ENCODE data around the gene SLC25A45.

The SLC25A45 gene

GRCh38 chr11:65383778-65384177, 1.3 kb upstream of the SLC25A45 start:
- DNase-seq (ENCODE audit: low spot score) = no peak
- TF ChIP-seq CTCF (IDR thresholded peaks at IDR 0.05) = no peak
- peak overlapping the region; percentile 97 to 99 for H3K27ac ChIP-seq
- no peak overlapping the region for H3K4me3 ChIP-seq

GRCh38 chr11:65382804-65383368, 440 bp upstream of the SLC25A45 start:
- peak overlapping the region; percentile 72 for H3K4me3 ChIP-seq

GRCh38 chr11:65381716-65382032, 772 bp downstream of the SLC25A45 start:
- Histone ChIP-seq H3K4me3 (peak overlapping the region; percentile 72), H3K27ac (peak overlapping the region; percentile 97 to 99)
- DNase-seq (ENCODE audit: low spot score) = no peak
- TF ChIP-seq CTCF (IDR thresholded peaks at IDR 0.05) = no peak

More at GRCh38 chr11:65382804-65383368, 440 bp upstream of the SLC25A45 start:
- H3K27ac ChIP-seq = peak overlapping the region; percentile 97 to 99
- no peak for TF ChIP-seq CTCF (IDR thresholded peaks at IDR 0.05)
- DNase-seq (ENCODE audit: low spot score) = no peak

GRCh38 chr11:65380460-65381119, 1.9 kb downstream of the SLC25A45 start:
- Histone ChIP-seq H3K4me3 (no peak overlapping the region), H3K27ac (peak overlapping the region in 1 of 2 donors; percentile 28)
- no peak for TF ChIP-seq CTCF (IDR thresholded peaks at IDR 0.05)
- DNase-seq (ENCODE audit: low spot score) = no peak

- TF ChIP-seq CTCF (IDR thresholded peaks at IDR 0.05) = no peak
- no peak overlapping the region for H3K4me3 ChIP-seq
- no peak for DNase-seq (ENCODE audit: low spot score)
- peak overlapping the region in 1 of 2 donors; percentile 28 for H3K27ac ChIP-seq
Observed at GRCh38 chr11:65379698-65380459, 2.6 kb downstream of the SLC25A45 start.

GRCh38 chr11:65378928-65379638, 3.4 kb downstream of the SLC25A45 start:
- no peak for DNase-seq (ENCODE audit: low spot score)
- no peak overlapping the region for H3K4me3 ChIP-seq
- no peak for TF ChIP-seq CTCF (IDR thresholded peaks at IDR 0.05)
- peak overlapping the region in 1 of 2 donors; percentile 4 for H3K27ac ChIP-seq

Data from coronary artery (tissue), 2 donors.